Neural progenitor cell (in vitro differentiated cells): Measurements from ENCODE around the gene TMSB10. TPM values are rescaled to one million over a fixed set of nuclear protein-coding genes. Genes with fewer than 3 reads are reported as not detected.
A peak's percentile ranks its signal among the peaks of the same experiment; 100 is the strongest.

Experiments
- DNase-seq: peaks from one replicate; pipeline ENCODE4 v3.0.0-alpha.2; 2016; ENCODE audit warnings: low spot score
- H2AFZ ChIP-seq: fragments of 200-600 bp; sonication (generic); replicated peaks from 2 replicates; pipeline ENCODE4 v1.6.1; 2016; ENCODE audit warnings: antibody characterized with exemption
- H3F3A ChIP-seq: fragments of 200-600 bp; sonication (generic); 2 replicates; pipeline ENCODE4 v1.6.1; 2016; ENCODE audit warnings: antibody characterized with exemption, low read depth
- H3K27ac ChIP-seq: fragments of 200-600 bp; sonication (generic); 2 replicates; pipeline ENCODE4 v1.5.1; 2016; ENCODE audit warnings: mild to moderate bottlenecking
- H3K27me3 ChIP-seq: fragments of 200-600 bp; sonication (generic); 2 replicates; pipeline ENCODE4 v1.6.1; 2016; ENCODE audit warnings: mild to moderate bottlenecking, moderate library complexity
- H3K36me3 ChIP-seq: fragments of 200-600 bp; sonication (generic); 2 replicates; pipeline ENCODE4 v1.5.1; 2016
- H3K4me1 ChIP-seq: fragments of 200-600 bp; sonication (generic); 2 replicates; pipeline ENCODE4 v1.6.1; 2016; ENCODE audit warnings: mixed run types
- H3K4me2 ChIP-seq: fragments of 200-600 bp; sonication (generic); 2 replicates; pipeline ENCODE4 v1.6.1; 2016
- H3K4me3 ChIP-seq: fragments of 200-600 bp; sonication (generic); 2 replicates; pipeline ENCODE4 v1.5.1; 2016
- H3K79me2 ChIP-seq: fragments of 200-600 bp; sonication (generic); 2 replicates; pipeline ENCODE4 v1.6.1; 2016; ENCODE audit warnings: low read depth
- H3K9ac ChIP-seq: fragments of 200-600 bp; sonication (generic); 2 replicates; pipeline ENCODE4 v1.6.1; 2016
- H3K9me3 ChIP-seq: fragments of 200-600 bp; sonication (generic); 2 replicates; pipeline ENCODE4 v1.5.1; 2016; ENCODE audit warnings: low read depth
- H4K20me1 ChIP-seq: fragments of 200-600 bp; sonication (generic); 2 replicates; pipeline ENCODE4 v1.6.1; 2016; ENCODE audit warnings: low read depth
- H3K27ac Mint-ChIP-seq: 3 replicates; pipeline ENCODE4 v1.8.0; 2021; ENCODE audit warnings: mixed read lengths
- H3K27me3 Mint-ChIP-seq: 2 replicates; pipeline ENCODE4 v1.8.0; 2022; ENCODE audit warnings: low read depth, mild to moderate bottlenecking, inconsistent platforms, moderate library complexity, mixed read lengths; ENCODE audit not compliant: insufficient read depth
- H3K36me3 Mint-ChIP-seq: 3 replicates; pipeline ENCODE4 v1.8.0; 2021; ENCODE audit warnings: mixed read lengths
- H3K4me1 Mint-ChIP-seq: 3 replicates; pipeline ENCODE4 v1.8.0; 2021; ENCODE audit warnings: mixed read lengths
- H3K4me3 Mint-ChIP-seq: 3 replicates; pipeline ENCODE4 v1.8.0; 2021; ENCODE audit warnings: mild to moderate bottlenecking, moderate library complexity, mixed read lengths
- H3K9me3 Mint-ChIP-seq: 3 replicates; pipeline ENCODE4 v1.8.0; 2020; ENCODE audit warnings: mixed read lengths
- CTCF ChIP-seq: fragments of 200-600 bp; sonication (generic); IDR thresholded peaks from 2 replicates; pipeline ENCODE4 v1.5.1; 2017; ENCODE audit warnings: antibody characterized with exemption, mild to moderate bottlenecking
- EZH2 ChIP-seq: fragments of 200-600 bp; sonication (generic); IDR thresholded peaks from 2 replicates; pipeline ENCODE4 v1.6.1; 2017; ENCODE audit warnings: antibody characterized with exemption, mild to moderate bottlenecking, moderate library complexity
- EZH2phosphoT487 ChIP-seq: fragments of 200-600 bp; sonication (generic); IDR thresholded peaks from 2 replicates; pipeline ENCODE4 v1.6.1; 2017; ENCODE audit warnings: antibody characterized with exemption
- total RNA-seq: library from RNA; depleted of rRNA; stranded (reverse); fragments of >200 nt; gene quantifications from 2 replicates; pipeline ENCODE4 v1.2.3, GENCODE V29; 2015; ENCODE audit warnings: low replicate concordance

The TMSB10 gene
- total RNA-seq, 1 donor from 2014 or later: 2,248 TPM

GRCh38 chr2:84880395-84880644 lies 25.1 kb upstream of the TMSB10 start:
- Mint-ChIP-seq H3K27ac (no peak overlapping the region), H3K27me3 (peaks cover 37% of the 10 kb centered on the region), H3K4me3 (peak overlapping the region; percentile 84), H3K36me3 (no peaks in the 10 kb centered on the region), H3K4me1 (peaks cover 15% of the 10 kb centered on the region), H3K9me3 (no peaks in the 10 kb centered on the region)
- H3K79me2 ChIP-seq: no peaks in the 10 kb centered on the region
- no peak overlapping the region for H3K9ac ChIP-seq
- H3K27ac ChIP-seq: no peak overlapping the region
- no peaks in the 10 kb centered on the region for H3K36me3 ChIP-seq
- H3K4me1 ChIP-seq: peaks cover 17% of the 10 kb centered on the region
- H4K20me1 ChIP-seq: peaks cover 6% of the 10 kb centered on the region
- peaks cover 14% of the 10 kb centered on the region for H3F3A ChIP-seq
- H2AFZ ChIP-seq: peak overlapping the region; percentile 92
- H3K4me2 ChIP-seq: peak overlapping the region; percentile 90
- no peak for TF ChIP-seq EZH2
- no peak for TF ChIP-seq CTCF
- TF ChIP-seq EZH2phosphoT487: no peak
- peaks cover 97% of the 10 kb centered on the region for H3K27me3 ChIP-seq
- no peak for DNase-seq
- no peaks in the 10 kb centered on the region for H3K9me3 ChIP-seq
- peak overlapping the region; percentile 73 for H3K4me3 ChIP-seq

GRCh38 chr2:84880645-84881521 lies 24.6 kb upstream of the TMSB10 start, which contains the start of gene TRABD2A:
TSS of gene TRABD2A (minus strand) at chr2:84881084. CDS start at chr2:84881039, 45 bp downstream.
- TF ChIP-seq EZH2phosphoT487 (peak; percentile 93), CTCF (no peak), EZH2 (peak; percentile 98)
- Histone ChIP-seq H3K4me1 (peaks cover 17% of the 10 kb centered on the region), H3F3A (peaks cover 14% of the 10 kb centered on the region), H3K27ac (no peak within 1 kb of the TSS), H4K20me1 (peaks cover 6% of the 10 kb centered on the region), H3K27me3 (peaks cover 98% of the 10 kb centered on the region), H3K9me3 (no peaks in the 10 kb centered on the region), H3K36me3 (no peaks in the 10 kb centered on the region), H3K9ac (no peak within 1 kb of the TSS), H3K4me3 (peak within 1 kb of the TSS; percentile 73), H3K79me2 (no peaks in the 10 kb centered on the region), H2AFZ (peak within 1 kb of the TSS; percentile 92), H3K4me2 (peak within 1 kb of the TSS; percentile 90)
- no peaks in the 10 kb centered on the region for H3K36me3 Mint-ChIP-seq
- DNase-seq: peak; percentile 67
- H3K4me1 Mint-ChIP-seq: peaks cover 15% of the 10 kb centered on the region
- peaks cover 35% of the 10 kb centered on the region for H3K27me3 Mint-ChIP-seq
- no peaks in the 10 kb centered on the region for H3K9me3 Mint-ChIP-seq
- peak within 1 kb of the TSS; percentile 88 for H3K4me3 Mint-ChIP-seq
- no peak within 1 kb of the TSS for H3K27ac Mint-ChIP-seq

GRCh38 chr2:84881581-84882413 lies 23.7 kb upstream of the TMSB10 start:
- Histone ChIP-seq H3K9ac (no peak overlapping the region), H3F3A (peaks cover 14% of the 10 kb centered on the region), H4K20me1 (peaks cover 6% of the 10 kb centered on the region), H3K79me2 (no peaks in the 10 kb centered on the region), H3K9me3 (no peaks in the 10 kb centered on the region), H2AFZ (no peak overlapping the region), H3K4me2 (peak overlapping the region; percentile 90), H3K4me3 (peak overlapping the region; percentile 73), H3K36me3 (no peaks in the 10 kb centered on the region), H3K27ac (no peak overlapping the region), H3K4me1 (peaks cover 17% of the 10 kb centered on the region), H3K27me3 (peaks cover 88% of the 10 kb centered on the region)
- no peaks in the 10 kb centered on the region for H3K36me3 Mint-ChIP-seq
- H3K4me3 Mint-ChIP-seq: peak overlapping the region; percentile 88
- no peaks in the 10 kb centered on the region for H3K9me3 Mint-ChIP-seq
- TF ChIP-seq EZH2: peak; percentile 4
- peak; percentile 64 for TF ChIP-seq EZH2phosphoT487
- peak; percentile 84 for TF ChIP-seq CTCF
- peaks cover 32% of the 10 kb centered on the region for H3K27me3 Mint-ChIP-seq
- H3K4me1 Mint-ChIP-seq: peaks cover 15% of the 10 kb centered on the region
- H3K27ac Mint-ChIP-seq: no peak overlapping the region
- DNase-seq: peak; percentile 90
